NCI-H2196 (cell line): ENCODE results near the gene CC2D1A.
"Not testable (repeated sequence)": the region's sequence is repeated elsewhere in the genome, so short reads cannot be mapped to it uniquely, and the experiment has no call there.

Source experiments
- DNase-seq: peaks from one replicate; lab custom pipeline; 2025; ENCODE audit not compliant: unreplicated experiment; lab: John Stamatoyannopoulos, UW

CC2D1A gene

GRCh38 chr19:13960863-13961784 lies 55.1 kb downstream of the CC2D1A start:
- no peak for DNase-seq

DNA sequence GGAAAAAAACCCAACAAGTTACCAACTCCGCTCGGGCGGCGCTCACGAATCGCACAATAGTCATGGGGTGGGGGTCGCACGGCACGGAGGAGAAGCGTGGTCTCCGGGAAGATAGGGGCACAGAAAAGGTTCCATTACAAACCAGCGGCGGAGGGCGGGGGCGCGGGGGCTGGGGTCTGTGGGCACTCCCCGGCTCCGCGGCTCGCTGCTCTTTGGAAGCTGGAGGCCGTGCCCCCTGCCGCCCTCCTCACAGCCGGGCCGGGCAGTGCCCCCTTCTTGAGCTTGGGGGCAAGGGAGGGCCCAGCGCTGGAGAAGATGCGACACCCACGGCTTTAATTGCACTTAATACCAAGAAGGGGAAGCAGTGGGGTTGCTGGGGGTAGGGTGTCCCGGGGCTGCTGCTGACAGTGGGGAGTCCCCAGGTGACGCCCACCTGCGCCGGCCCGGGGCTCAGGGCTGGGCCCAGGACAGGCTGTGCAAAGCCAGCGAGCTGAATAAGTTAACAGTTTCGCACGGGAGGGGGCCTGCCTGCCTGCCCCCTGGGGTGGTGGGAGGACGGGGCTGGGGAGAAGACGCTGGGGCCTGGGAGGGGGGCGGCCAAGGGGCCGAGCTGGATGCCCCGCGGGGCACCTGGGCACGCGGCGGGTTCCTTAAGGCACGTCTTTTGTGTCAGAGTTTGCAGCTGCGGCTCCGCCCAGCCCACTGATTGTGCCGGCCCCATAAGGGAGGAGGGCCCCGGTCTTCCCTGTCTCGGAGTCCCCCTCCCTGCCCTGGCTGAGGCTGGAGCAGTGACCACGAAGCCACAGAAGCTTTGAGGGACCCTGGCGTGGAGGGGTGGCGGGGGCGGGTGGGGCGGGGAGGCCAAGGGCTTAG lies 56.1 kb downstream of the CC2D1A start:
- DNase-seq, result no peak

GRCh38 chr19:13962699-13963602 lies 57.0 kb downstream of the CC2D1A start:
- no peak for DNase-seq

GRCh38 chr19:13963603-13964105 lies 57.7 kb downstream of the CC2D1A start:
- DNase-seq, result no peak

GRCh38 chr19:13964776-13965175 lies 58.8 kb downstream of the CC2D1A start:
- no peak for DNase-seq

DNA sequence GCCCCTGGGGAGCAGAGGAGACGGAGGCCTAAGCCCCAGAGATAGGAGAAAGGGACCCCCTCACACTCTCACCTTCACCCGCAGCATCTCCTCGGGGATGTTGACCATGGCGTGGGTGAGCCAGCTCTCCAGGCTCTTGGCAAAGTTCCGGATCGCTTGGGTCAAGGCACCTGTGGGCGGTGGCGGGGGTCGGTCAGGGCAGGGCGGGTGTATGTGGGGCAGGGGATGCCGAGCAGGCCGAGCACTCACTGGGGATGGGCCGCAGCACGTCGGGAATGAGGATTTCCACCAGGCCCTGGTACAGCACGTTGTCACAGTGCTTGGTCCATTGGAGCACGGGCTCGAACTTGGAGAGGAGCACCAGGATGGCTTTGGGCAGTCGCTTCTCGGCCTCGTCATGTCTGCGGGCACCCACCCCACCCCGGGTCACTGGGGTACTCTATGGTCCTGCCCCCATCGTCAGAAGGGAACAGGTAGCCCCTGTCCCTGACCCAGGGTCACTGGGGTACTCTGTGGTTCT lies 59.4 kb downstream of the CC2D1A start:
- DNase-seq, result no peak

DNA sequence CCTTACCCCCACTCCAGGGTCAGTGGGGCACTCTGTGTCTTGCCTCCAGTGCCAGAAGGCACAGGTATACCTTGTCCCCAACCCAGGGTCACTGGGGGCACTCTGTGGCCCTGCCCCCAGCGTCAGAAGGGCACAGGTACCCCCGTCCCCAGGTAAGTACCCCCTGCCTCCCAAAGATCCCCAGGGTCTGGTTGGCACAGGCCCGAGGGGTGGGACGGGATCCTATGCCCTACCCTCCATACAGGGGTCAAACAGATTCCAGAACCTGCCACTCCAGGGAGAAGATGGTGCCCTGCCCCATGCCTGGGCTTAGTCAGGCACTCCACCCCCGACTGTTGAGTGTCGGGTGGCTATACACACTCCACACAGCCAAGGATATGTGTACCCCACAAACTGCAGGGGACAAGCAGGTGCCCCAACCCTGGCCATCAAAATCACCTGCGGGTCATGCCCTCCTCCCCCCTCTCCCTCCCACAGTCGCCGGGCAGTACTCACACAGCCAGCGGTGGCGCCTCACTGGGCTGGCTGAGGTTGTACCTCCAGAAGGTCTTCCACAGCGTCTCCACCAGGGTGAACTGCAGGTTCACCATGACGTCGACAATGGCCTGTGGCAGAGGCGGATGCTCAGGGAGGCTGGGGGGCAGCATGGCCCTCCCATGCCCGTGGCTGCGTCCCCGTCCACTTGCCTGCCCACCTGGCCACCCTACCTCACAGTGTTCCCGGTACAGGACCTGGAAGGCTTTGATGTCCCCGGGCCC lies 60.1 kb downstream of the CC2D1A start:
- no peak for DNase-seq

- no peak for DNase-seq
These were observed 60.7 kb downstream of the CC2D1A start for GRCh38 chr19:13966684-13967128.

DNA sequence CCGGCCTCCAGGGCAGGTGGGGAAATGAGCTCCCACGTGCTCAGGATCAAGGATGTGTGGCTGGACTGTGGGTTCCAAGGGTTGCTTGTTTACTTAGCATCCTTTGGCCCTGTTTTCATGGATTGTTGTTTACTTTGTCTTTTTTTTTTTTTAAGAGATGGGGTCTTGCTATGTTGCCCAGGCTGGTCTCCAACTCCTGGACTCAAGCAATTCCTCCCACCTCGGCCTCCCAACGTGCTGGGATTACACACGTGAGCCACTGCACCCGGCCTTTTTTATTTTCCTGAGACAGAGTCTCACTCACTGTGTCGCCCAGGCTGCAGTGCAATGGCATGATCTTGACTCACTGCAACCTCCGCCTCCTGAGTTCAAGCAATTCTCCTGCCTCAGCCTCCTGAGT lies 61.2 kb downstream of the CC2D1A start:
- DNase-seq, result not testable (repeated sequence)

DNA sequence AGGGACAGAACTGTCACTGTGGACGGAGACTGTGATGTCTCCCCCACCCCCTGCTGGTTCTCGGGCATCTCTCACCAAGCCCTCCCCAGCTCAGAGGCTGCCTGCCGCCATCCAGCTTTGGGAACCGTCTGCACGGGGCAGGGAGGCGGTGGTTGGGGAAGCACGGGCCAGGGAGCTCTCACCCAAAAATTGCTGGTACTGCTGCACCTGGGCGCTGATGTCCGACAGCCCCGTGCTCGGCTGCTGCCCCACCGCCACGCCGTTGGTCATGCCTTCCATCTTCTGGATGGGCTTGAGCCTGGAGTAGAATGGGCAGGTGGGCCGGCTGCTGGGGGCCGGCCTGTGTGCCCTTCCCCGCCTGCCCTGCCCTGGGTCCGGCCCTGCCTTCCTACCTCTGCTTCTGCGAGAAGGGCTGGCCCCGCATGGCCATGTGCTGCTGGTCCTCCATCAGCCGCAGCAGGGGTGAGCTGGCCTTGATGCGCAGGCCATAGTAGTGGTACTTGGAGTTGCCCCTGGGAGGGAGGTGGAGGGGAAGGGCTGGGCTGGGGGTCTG lies 62.5 kb downstream of the CC2D1A start:
- DNase-seq, result no peak

DNA sequence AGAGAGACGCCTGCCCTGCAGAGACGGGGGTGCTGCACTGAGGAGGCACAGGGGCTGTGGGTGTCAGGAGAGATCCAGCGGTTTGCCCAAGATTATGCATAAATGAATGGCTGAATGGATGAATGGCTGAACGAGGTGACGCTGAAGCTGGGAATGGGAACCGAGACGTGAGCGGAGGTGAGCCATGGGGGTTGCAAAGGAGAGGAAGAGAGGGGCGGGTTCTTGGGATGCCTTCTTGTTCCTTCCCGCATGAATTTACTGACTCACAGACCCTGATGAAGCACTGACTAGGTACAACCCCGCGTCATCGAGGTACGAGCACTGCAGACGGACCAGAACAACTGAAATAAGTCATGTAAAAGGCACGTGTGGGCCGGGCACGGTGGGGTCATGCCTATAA lies 63.0 kb downstream of the CC2D1A start:
- no peak for DNase-seq

DNA sequence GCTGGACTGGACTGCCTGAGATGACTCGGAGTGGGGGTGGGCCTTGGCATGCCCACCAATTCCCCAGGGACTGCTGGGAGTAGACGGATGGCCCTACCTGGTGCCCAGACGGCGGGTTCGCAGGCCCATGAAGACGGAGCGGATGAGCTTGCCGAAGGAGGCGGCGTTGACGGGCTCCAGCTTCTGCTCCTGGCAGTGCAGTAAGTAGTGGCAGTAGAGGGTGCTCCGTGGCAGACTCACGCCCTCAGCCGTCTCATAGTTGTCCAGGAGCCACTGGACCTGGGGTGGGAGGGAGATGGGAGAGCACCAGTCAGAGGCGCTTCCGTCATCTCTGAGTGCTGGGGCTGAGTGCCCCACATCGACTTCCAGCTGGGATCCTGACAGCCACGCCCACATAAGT lies 63.9 kb downstream of the CC2D1A start:
- no peak for DNase-seq

- DNase-seq, result not testable (repeated sequence)
These were observed 65.9 kb downstream of the CC2D1A start for GRCh38 chr19:13971868-13972267.

DNA sequence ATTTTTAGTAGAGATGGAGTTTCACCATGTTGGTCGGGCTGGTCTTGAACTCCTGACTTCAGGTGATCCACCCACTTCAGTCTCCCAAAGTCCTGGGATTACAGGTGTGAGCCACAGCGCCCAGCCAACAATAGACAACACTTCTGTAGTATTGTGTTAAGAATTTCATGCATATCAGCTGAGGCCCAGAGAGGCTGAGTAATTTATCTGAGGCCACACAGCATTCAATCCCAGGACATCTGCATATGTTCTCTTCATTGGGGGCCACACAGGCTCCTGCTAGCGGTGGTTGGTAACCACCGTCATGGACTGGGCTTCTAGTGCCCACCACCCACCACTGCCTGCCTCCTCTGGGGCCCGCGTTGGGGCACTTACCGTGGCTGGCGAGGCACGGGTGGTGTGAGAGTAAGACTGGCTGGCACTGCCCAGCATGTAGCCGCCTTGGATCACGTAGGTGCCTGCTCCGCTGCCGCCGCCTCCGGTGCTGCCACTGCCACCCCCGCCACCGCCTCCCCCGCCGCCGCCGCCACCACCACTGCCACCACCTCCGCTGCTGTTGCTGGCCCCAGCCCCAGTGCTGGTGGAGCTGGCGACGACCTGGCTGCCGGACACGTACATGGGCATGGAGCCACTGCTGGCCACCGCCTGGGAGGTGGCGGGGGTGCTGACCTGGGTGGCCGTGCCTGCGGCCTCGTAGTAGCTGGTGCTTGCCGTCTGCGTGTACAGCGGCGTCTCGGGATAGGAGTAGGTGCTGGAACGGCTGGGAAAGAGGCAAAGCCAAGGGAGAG lies 66.6 kb downstream of the CC2D1A start:
- DNase-seq, result no peak

DNA sequence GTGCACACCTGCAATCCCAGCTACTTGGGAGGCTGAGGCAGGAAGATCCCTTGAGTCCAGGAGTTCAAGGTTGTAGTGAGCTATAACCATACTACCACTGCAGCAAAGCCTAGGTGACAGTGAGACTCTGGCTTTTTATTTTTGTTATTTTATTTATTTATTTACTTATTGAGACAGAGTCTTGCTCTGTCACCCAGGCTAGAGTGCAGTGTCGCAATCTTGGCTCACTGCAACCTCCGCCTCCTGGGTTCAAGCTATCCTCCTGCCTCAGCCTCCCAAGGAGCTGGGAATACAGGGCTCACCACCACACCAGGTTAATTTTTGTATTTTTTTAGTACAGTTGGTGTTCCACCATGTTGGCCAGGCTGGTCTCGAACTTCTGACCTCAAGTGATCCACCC lies 67.5 kb downstream of the CC2D1A start:
- DNase-seq, result not testable (repeated sequence)

GRCh38 chr19:13974073-13974472 lies 68.1 kb downstream of the CC2D1A start:
- peak; percentile 93 for DNase-seq

DNA sequence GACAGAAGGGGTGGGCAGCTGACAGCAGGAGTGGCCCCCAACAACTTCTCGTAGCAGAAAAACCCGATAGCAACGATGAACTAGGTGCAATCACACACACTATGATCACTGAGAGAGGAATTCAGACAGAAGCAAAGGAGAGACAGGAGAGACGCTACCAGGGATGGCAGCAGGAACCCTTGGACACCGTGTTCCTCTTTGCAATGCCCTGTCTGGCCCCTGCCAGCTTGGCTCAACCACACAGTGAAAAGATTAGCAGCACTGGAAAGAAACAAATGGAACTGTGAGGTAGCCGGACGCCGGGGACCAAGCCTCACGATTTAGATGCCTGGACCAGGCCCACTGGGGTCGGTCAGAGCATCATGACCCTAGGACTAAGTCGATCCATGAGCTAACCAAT lies 69.9 kb downstream of the CC2D1A start:
- DNase-seq, result no peak

- no peak for DNase-seq
These were observed 70.4 kb downstream of the CC2D1A start for GRCh38 chr19:13976446-13976845.

DNA sequence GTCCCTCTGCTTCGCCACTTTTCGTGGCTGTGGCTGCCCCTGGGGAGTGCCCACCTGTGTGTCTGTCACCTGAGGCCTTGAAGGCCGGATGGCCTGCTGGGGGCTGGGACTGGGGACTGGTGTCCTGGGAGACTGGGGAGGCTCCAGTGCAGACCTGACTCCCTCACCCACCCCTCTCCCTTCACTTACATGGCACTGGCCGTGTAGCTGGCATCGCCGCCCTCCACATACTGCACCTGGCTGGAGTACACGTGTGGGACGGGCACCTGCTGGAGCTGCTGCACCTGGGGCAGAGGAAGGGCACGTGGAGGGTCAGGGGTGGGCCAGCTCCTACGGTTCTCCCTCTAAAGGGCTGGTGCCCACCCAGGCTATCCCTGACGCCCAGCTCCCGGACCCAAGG lies 71.8 kb downstream of the CC2D1A start:
- DNase-seq, result no peak
